HL-60 (cell line): ENCODE measurements around the gene NUF2.

Experiments used
- DNase-seq, 2 experiments: peaks; one replicate each; pipeline ENCODE4 v3.0.0-alpha.2; 2010 to 2020; ENCODE audit warnings: low read depth in 1 of 2, low spot score in 1 of 2
- H3K27ac ChIP-seq: fragments of 250-450 bp; sonication (Bioruptor Pico); replicated peaks from 2 replicates; pipeline ENCODE4 v1.5.1; 2020; ENCODE audit warnings: mild to moderate bottlenecking, moderate library complexity
- H3K27me3 ChIP-seq: fragments of 250-450 bp; sonication (Bioruptor Pico); 2 replicates; pipeline ENCODE4 v1.5.1; 2021; ENCODE audit warnings: mild to moderate bottlenecking, moderate library complexity; ENCODE audit not compliant: insufficient read depth, poor library complexity, severe bottlenecking
- H3K4me3 ChIP-seq: replicated peaks from 2 replicates; pipeline ENCODE4 v1.5.1; 2011; ENCODE audit warnings: mild to moderate bottlenecking, control low read depth, low read length; ENCODE audit not compliant: insufficient read depth
- GABPA ChIP-seq: IDR thresholded peaks from 2 replicates; pipeline ENCODE4 v1.6.1; 2012; ENCODE audit warnings: low read depth
- POLR2AphosphoS5 ChIP-seq: IDR thresholded peaks from 2 replicates; pipeline ENCODE4 v1.6.1; 2012; ENCODE audit warnings: low read depth
- SPI1 ChIP-seq: IDR thresholded peaks from 2 replicates; pipeline ENCODE4 v1.6.1; 2012; ENCODE audit warnings: low read depth, mild to moderate bottlenecking, borderline replicate concordance
- TF ChIP-seq, protein P1 (sequence below): IDR thresholded peaks from one replicate; pipeline ENCODE4 v1.5.1; 2011; ENCODE audit warnings: low read length, control low read depth, inconsistent platforms; ENCODE audit not compliant: insufficient read depth
- TF ChIP-seq, protein P2 (sequence below): IDR thresholded peaks from 2 replicates; pipeline ENCODE4 v1.6.1; 2012; ENCODE audit warnings: low read depth; ENCODE audit not compliant: insufficient replicate concordance

The NUF2 gene

DNA sequence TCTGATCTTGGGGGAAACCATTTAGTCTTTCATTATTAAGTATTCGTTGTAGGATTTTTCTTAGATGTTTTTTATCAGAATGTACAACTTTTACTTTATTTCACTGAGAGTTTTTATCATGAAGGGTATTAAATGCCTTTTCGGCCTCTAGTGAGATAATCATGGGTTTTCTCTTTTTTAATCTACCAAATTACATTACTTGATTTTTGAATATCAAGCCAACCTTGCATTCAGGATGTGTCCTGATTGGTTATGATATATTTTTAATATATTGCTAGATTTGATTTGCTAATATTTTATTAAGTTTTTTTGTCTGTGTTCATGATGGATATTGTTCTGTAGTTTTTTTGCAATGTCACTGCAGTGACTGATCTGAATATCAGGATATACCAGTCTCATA, 9.4 kb downstream of the NUF2 start:
- Histone ChIP-seq H3K27ac (no peak overlapping the region), H3K27me3 (no peaks in the 10 kb centered on the region), H3K4me3 (no peak overlapping the region)
- TF ChIP-seq POLR2AphosphoS5 (no peak), GABPA (no peak), SPI1 (no peak)
- TF ChIP-seq, protein P1, sequence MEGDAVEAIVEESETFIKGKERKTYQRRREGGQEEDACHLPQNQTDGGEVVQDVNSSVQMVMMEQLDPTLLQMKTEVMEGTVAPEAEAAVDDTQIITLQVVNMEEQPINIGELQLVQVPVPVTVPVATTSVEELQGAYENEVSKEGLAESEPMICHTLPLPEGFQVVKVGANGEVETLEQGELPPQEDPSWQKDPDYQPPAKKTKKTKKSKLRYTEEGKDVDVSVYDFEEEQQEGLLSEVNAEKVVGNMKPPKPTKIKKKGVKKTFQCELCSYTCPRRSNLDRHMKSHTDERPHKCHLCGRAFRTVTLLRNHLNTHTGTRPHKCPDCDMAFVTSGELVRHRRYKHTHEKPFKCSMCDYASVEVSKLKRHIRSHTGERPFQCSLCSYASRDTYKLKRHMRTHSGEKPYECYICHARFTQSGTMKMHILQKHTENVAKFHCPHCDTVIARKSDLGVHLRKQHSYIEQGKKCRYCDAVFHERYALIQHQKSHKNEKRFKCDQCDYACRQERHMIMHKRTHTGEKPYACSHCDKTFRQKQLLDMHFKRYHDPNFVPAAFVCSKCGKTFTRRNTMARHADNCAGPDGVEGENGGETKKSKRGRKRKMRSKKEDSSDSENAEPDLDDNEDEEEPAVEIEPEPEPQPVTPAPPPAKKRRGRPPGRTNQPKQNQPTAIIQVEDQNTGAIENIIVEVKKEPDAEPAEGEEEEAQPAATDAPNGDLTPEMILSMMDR = no peak
- TF ChIP-seq, protein P2, sequence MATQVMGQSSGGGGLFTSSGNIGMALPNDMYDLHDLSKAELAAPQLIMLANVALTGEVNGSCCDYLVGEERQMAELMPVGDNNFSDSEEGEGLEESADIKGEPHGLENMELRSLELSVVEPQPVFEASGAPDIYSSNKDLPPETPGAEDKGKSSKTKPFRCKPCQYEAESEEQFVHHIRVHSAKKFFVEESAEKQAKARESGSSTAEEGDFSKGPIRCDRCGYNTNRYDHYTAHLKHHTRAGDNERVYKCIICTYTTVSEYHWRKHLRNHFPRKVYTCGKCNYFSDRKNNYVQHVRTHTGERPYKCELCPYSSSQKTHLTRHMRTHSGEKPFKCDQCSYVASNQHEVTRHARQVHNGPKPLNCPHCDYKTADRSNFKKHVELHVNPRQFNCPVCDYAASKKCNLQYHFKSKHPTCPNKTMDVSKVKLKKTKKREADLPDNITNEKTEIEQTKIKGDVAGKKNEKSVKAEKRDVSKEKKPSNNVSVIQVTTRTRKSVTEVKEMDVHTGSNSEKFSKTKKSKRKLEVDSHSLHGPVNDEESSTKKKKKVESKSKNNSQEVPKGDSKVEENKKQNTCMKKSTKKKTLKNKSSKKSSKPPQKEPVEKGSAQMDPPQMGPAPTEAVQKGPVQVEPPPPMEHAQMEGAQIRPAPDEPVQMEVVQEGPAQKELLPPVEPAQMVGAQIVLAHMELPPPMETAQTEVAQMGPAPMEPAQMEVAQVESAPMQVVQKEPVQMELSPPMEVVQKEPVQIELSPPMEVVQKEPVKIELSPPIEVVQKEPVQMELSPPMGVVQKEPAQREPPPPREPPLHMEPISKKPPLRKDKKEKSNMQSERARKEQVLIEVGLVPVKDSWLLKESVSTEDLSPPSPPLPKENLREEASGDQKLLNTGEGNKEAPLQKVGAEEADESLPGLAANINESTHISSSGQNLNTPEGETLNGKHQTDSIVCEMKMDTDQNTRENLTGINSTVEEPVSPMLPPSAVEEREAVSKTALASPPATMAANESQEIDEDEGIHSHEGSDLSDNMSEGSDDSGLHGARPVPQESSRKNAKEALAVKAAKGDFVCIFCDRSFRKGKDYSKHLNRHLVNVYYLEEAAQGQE = no peak
- DNase-seq = no peak

DNA sequence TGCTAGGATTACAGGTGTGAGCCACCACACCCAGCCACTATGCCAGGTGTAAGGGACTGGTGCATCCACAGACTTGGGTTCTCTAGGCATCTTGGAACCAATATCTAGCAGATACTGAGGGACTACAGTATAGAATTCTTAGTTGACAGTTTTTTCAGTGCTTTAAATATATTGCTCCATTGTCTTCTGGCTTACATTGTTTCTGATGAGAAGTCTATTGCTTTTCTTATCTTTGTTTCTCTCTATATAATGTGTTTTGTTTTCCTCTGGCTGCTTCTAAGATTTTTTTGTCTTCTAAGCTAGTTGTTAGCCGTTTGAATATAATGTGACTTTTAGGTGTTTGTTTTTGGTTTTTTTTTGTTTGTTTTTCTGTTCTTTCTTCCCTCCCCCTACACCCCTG, 13.5 kb downstream of the NUF2 start:
- DNase-seq = no peak
- Histone ChIP-seq H3K27ac (no peak overlapping the region), H3K27me3 (no peaks in the 10 kb centered on the region), H3K4me3 (no peak overlapping the region)
- TF ChIP-seq GABPA (no peak), POLR2AphosphoS5 (no peak), SPI1 (no peak)
- TF ChIP-seq, protein P1 = no peak
- TF ChIP-seq, protein P2 = no peak

DNA sequence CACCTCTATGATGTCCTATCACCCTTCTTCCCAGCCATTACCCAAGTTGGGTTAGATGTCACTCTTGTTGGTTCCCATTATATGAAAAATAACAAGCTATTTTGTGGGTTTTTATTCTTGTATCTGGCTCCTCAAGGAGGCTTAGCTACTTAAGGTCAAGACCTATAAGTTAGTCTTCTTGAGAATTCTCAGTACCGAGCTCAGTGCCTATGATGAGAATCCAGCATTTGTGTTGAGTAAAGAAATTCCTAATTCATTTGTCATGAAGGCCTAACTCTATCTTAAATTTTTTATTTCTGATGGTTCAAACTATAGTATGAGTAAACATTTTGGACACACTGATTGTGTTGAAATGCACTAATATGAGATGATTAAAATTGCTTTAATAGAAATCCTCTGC, 15.9 kb downstream of the NUF2 start:
- DNase-seq = no peak
- TF ChIP-seq, protein P1 = no peak
- TF ChIP-seq SPI1 (no peak), GABPA (no peak)
- TF ChIP-seq, protein P2 = no peak
- Histone ChIP-seq H3K4me3 (no peak overlapping the region), H3K27me3 (no peaks in the 10 kb centered on the region), H3K27ac (no peak overlapping the region)
